H1 (cell line): ENCODE results near the gene RNF182. TPM values are rescaled to one million over a fixed set of nuclear protein-coding genes. Genes with fewer than 3 reads are reported as not detected.

Experiments used
- ATF2 ChIP-seq: IDR thresholded peaks from 2 replicates; pipeline ENCODE4 v1.6.1; 2012; ENCODE audit warnings: low read length, inconsistent platforms
- ATF3 ChIP-seq: IDR thresholded peaks from 2 replicates; pipeline ENCODE4 v1.6.1; 2011; ENCODE audit warnings: low read depth, mild to moderate bottlenecking, low read length; ENCODE audit not compliant: insufficient read depth
- CHD7 ChIP-seq: fragments of 300-600 bp; sonication (generic); IDR thresholded peaks from 2 replicates; pipeline ENCODE4 v1.7.1; 2012; ENCODE audit warnings: low read length, moderate library complexity, mild to moderate bottlenecking, inconsistent platforms; ENCODE audit not compliant: insufficient replicate concordance
- GTF2F1 ChIP-seq: IDR thresholded peaks from 2 replicates; pipeline ENCODE4 v1.6.1; 2012; ENCODE audit warnings: low read depth, low read length, improper control_type of control experiment, borderline replicate concordance
- RNF2 ChIP-seq: fragments of 200-900, 300-1000 bp; sonication (generic); IDR thresholded peaks from 2 replicates; pipeline ENCODE4 v1.7.1; 2016; ENCODE audit warnings: borderline replicate concordance, low read depth, mild to moderate bottlenecking, antibody characterized with exemption, low read length; ENCODE audit not compliant: poor library complexity, severe bottlenecking; ENCODE audit errors: missing control alignments
- SIN3A ChIP-seq, 2 experiments: IDR thresholded peaks in 1 of 2; conservative IDR thresholded peaks in 1 of 2; 2 replicates each; pipeline ENCODE4 v1.6.1; 2011 to 2012; ENCODE audit warnings: low read length in 2 of 2, improper control_type of control experiment in 1 of 2, low read depth in 1 of 2, mild to moderate bottlenecking in 1 of 2
- SIRT6 ChIP-seq: IDR thresholded peaks from one replicate; pipeline ENCODE4 v1.7.1; 2012; ENCODE audit warnings: low read length, inconsistent platforms
- SP4 ChIP-seq: IDR thresholded peaks from 2 replicates; pipeline ENCODE4 v1.6.1; 2012; ENCODE audit warnings: low read length, inconsistent platforms
- polyA plus RNA-seq, 7 experiments: library from polyadenylated mRNA; depleted of rRNA in 3 of 7; stranded (reverse) in 5 of 7; unstranded in 2 of 7; fragments of >200 nt in 5 of 7; fragments of 200-250 nt in 2 of 7; gene quantifications; 1 replicate in 5 of 7; 2 replicates in 1 of 7; 4 replicates in 1 of 7; pipeline versions ENCODE4 v1.2.1 to v1.2.3, GENCODE V29; 2011 to 2013; ENCODE audit warnings: missing spikeins in 2 of 7, mixed read lengths in 2 of 7
- total RNA-seq: library from RNA; stranded (reverse); fragmentation: NEBNext Ultra II Directional; extraction: Animal tissue kit (Norgen Biotek cat#: 25700); gene quantifications from 2 replicates; pipeline ENCODE4 v1.2.1, GENCODE V29; 2021

RNF182 gene
- total and polyA plus RNA-seq, 2 of the 8 experiments (the other 6 are each of a cell fraction or from before 2014, with no cell fraction given): 6.2 to 10.7 TPM

GRCh38 chr6:13907614-13908215 is 17.0 kb upstream of the RNF182 start (continued):
- no peak for TF ChIP-seq CHD7
- no peak for TF ChIP-seq SIN3A (conservative IDR thresholded peaks at IDR 0.05 in 1 of 2, IDR thresholded peaks at IDR 0.05 in 1 of 2; ENCODE audit: low read depth in 1 of 2, low read length in 2 of 2)
- no peak for TF ChIP-seq SP4
- TF ChIP-seq ATF2: no peak
- no peak for TF ChIP-seq RNF2
- no peak for TF ChIP-seq GTF2F1
- TF ChIP-seq ATF3: no peak
- TF ChIP-seq SIRT6: no peak
